K562 (cell line): ENCODE results near the gene ANP32B. TPM values are rescaled to one million over a fixed set of nuclear protein-coding genes. Genes with fewer than 3 reads are reported as not detected.

Source experiments
- CBFB ChIP-seq: sonication (generic); formaldehyde crosslinking; IDR thresholded peaks from 2 replicates; pipeline ENCODE4 v1.4.0; 2020; ENCODE audit warnings: mild to moderate bottlenecking, missing genetic modification reagents
- CHD7 ChIP-seq: fragments of 200-600 bp; sonication (generic); IDR thresholded peaks from one replicate; pipeline ENCODE4 v1.6.1; 2012; ENCODE audit warnings: mild to moderate bottlenecking, low read depth, low read length, inconsistent platforms
- CREB5 ChIP-seq: fragments of 250-450 bp; sonication (Bioruptor Pico); IDR thresholded peaks from 2 replicates; pipeline ENCODE4 v1.5.0; 2020; ENCODE audit warnings: mild to moderate bottlenecking
- DMBX1 ChIP-seq: fragments of 250-450 bp; sonication (Bioruptor Pico); IDR thresholded peaks from 2 replicates; pipeline ENCODE4 v1.8.0; 2022; ENCODE audit warnings: inconsistent platforms, mild to moderate bottlenecking, moderate library complexity, borderline replicate concordance
- EZH2 ChIP-seq: IDR thresholded peaks from 2 replicates; pipeline ENCODE4 v1.6.1; 2012; ENCODE audit warnings: low read depth, mild to moderate bottlenecking, inconsistent platforms, low read length, borderline replicate concordance
- L3MBTL2 ChIP-seq: fragments of 450-650 bp; IDR thresholded peaks from 2 replicates; pipeline ENCODE4 v1.6.1; 2016; ENCODE audit warnings: mild to moderate bottlenecking, moderate library complexity
- PHTF2 ChIP-seq: fragments of 250-450 bp; sonication (Bioruptor Pico); IDR thresholded peaks from 2 replicates; pipeline ENCODE4 v1.5.0; 2021; ENCODE audit warnings: mild to moderate bottlenecking
- ZNF124 ChIP-seq: sonication (generic); formaldehyde crosslinking; IDR thresholded peaks from 2 replicates; pipeline ENCODE4 v1.8.1; 2022; ENCODE audit warnings: missing genetic modification reagents
- polyA plus RNA-seq, 8 experiments: library from polyadenylated mRNA; depleted of rRNA in 4 of 8; stranded (reverse) in 5 of 8; unstranded in 3 of 8; fragments of >200 nt; fragmentation: Nextera tagmentation in 2 of 8; fragmentation: Illumina TruSeq in 1 of 8; extraction: Ambion mirVana in 2 of 8; extraction: Trizol in 1 of 8; gene quantifications; 2 replicates each; pipeline versions ENCODE4 v1.2.1 to v1.2.3, GENCODE V29; 2011 to 2014; ENCODE audit warnings: inconsistent platforms in 1 of 8, missing spikeins in 1 of 8
- total RNA-seq, 7 experiments: library from RNA; depleted of rRNA in 6 of 7; stranded (reverse); fragments of >200 nt in 6 of 7; fragmentation: Illumina TruSeq in 2 of 7; extraction: Trizol in 2 of 7; gene quantifications; 2 replicates each; pipeline versions ENCODE4 v1.2.1 to v1.2.3, GENCODE V29; 2011 to 2021; ENCODE audit warnings: low replicate concordance in 1 of 7
- TF ChIP-seq, protein P1 (sequence below): fragments of 450-650 bp; formaldehyde crosslinking; IDR thresholded peaks from 2 replicates; pipeline ENCODE4 v1.4.0; 2020; ENCODE audit warnings: mild to moderate bottlenecking, mixed read lengths
- TF ChIP-seq, protein P2 (sequence below): fragments of 250-450 bp; sonication (Bioruptor Pico); IDR thresholded peaks from 2 replicates; pipeline ENCODE4 v1.8.0; 2022; ENCODE audit warnings: inconsistent platforms, mild to moderate bottlenecking, moderate library complexity, borderline replicate concordance

Gene ANP32B
- total and polyA plus RNA-seq, 9 of the 15 experiments (the other 6 are each of a cell fraction or from before 2014, with no cell fraction given), result 68.9 to 815 (median 141) TPM

- TF ChIP-seq CBFB (CRISPR knock-in tag) (no peak), CREB5 (CRISPR knock-in tag) (no peak), EZH2 (no peak), PHTF2 (CRISPR knock-in tag) (no peak), CHD7 (no peak), ZNF124 (CRISPR knock-in tag) (no peak), DMBX1 (CRISPR knock-in tag) (no peak), L3MBTL2 (peak; percentile 63; the same call in 1 of the 2 replicates)
- TF ChIP-seq, protein P1, sequence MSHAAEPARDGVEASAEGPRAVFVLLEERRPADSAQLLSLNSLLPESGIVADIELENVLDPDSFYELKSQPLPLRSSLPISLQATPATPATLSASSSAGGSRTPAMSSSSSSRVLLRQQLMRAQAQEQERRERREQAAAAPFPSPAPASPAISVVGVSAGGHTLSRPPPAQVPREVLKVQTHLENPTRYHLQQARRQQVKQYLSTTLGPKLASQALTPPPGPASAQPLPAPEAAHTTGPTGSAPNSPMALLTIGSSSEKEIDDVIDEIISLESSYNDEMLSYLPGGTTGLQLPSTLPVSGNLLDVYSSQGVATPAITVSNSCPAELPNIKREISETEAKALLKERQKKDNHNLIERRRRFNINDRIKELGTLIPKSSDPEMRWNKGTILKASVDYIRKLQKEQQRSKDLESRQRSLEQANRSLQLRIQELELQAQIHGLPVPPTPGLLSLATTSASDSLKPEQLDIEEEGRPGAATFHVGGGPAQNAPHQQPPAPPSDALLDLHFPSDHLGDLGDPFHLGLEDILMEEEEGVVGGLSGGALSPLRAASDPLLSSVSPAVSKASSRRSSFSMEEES (CRISPR knock-in tag), result no peak; the same call in 1 of the 2 replicates
- TF ChIP-seq, protein P2, sequence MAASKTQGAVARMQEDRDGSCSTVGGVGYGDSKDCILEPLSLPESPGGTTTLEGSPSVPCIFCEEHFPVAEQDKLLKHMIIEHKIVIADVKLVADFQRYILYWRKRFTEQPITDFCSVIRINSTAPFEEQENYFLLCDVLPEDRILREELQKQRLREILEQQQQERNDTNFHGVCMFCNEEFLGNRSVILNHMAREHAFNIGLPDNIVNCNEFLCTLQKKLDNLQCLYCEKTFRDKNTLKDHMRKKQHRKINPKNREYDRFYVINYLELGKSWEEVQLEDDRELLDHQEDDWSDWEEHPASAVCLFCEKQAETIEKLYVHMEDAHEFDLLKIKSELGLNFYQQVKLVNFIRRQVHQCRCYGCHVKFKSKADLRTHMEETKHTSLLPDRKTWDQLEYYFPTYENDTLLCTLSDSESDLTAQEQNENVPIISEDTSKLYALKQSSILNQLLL (CRISPR knock-in tag), result no peak
Observed at GRCh38 chr9:98056269-98057137, 73.4 kb downstream of the ANP32B start, which contains the start of gene NANS (continued).
